DLD1 (cell line): Measurements from ENCODE around the gene SLX4IP.

Experiments used
- in situ Hi-C: cut with HindIII; loops from 2 replicates; pipeline ENCODE4 v1.10.0; 2017; ENCODE audit warnings: low sequenced_read_pairs

The SLX4IP gene

GRCh38 chr20:10516529-10516928 is 81.4 kb downstream of the SLX4IP start:
- in situ Hi-C loops: no loop called here

- in situ Hi-C loops: no loop called here
These were observed 84.4 kb downstream of the SLX4IP start for GRCh38 chr20:10519361-10520046.

GRCh38 chr20:10520528-10520927 is 85.4 kb downstream of the SLX4IP start:
- in situ Hi-C loops: no loop called here

GRCh38 chr20:10521068-10521831 is 86.1 kb downstream of the SLX4IP start:
- in situ Hi-C loops: no loop called here

GRCh38 chr20:10521836-10522235 is 86.7 kb downstream of the SLX4IP start:
- in situ Hi-C loops: no loop called here

- in situ Hi-C loops: no loop called here
These were observed 87.2 kb downstream of the SLX4IP start for GRCh38 chr20:10522328-10522727.

GRCh38 chr20:10523443-10523842 is 88.3 kb downstream of the SLX4IP start:
- in situ Hi-C loops: no loop called here

- in situ Hi-C loops: no loop called here
These were observed 89.0 kb downstream of the SLX4IP start for GRCh38 chr20:10524034-10524476.

- in situ Hi-C loops: no loop called here
These were observed 89.5 kb downstream of the SLX4IP start for GRCh38 chr20:10524643-10525042.

GRCh38 chr20:10527781-10528180 is 92.7 kb downstream of the SLX4IP start:
- in situ Hi-C loops: no loop called here

GRCh38 chr20:10530883-10531282 is 95.8 kb downstream of the SLX4IP start:
- in situ Hi-C loops: no loop called here

GRCh38 chr20:10531848-10532247 is 96.7 kb downstream of the SLX4IP start:
- in situ Hi-C loops: no loop called here

- in situ Hi-C loops: no loop called here
These were observed 97.3 kb downstream of the SLX4IP start for GRCh38 chr20:10532361-10532760.

- in situ Hi-C loops: no loop called here
These were observed 101.4 kb downstream of the SLX4IP start for GRCh38 chr20:10536531-10536930.

GRCh38 chr20:10537850-10538480 is 102.9 kb downstream of the SLX4IP start:
- in situ Hi-C loops: no loop called here

GRCh38 chr20:10538768-10539167 is 103.7 kb downstream of the SLX4IP start:
- in situ Hi-C loops: no loop called here

- in situ Hi-C loops: no loop called here
These were observed 104.9 kb downstream of the SLX4IP start for GRCh38 chr20:10539818-10540553.

- in situ Hi-C loops: no loop called here
These were observed 105.8 kb downstream of the SLX4IP start for GRCh38 chr20:10540636-10541493.

- in situ Hi-C loops: no loop called here
These were observed 106.7 kb downstream of the SLX4IP start for GRCh38 chr20:10541668-10542411.

GRCh38 chr20:10542442-10542841 is 107.3 kb downstream of the SLX4IP start:
- in situ Hi-C loops: no loop called here
